ENCODE measurements around the gene GPHB5. TPM values are rescaled to one million over a fixed set of nuclear protein-coding genes. Genes with fewer than 3 reads are reported as not detected.

GPHB5 gene
- total RNA-seq, 1 experiment from 2014 or later = not detected

- no peaks in the 10 kb centered on the region for H3K23me2 ChIP-seq (ENCODE audit: insufficient read length, low read depth, low read length, poor library complexity, severe bottlenecking)
- no peak overlapping the region for H2BK15ac ChIP-seq (ENCODE audit: low read depth, low read length)
- no peaks in the 10 kb centered on the region for H3K4me1 ChIP-seq (ENCODE audit: insufficient read depth, low read length)
- no peaks in the 10 kb centered on the region for H3K79me2 ChIP-seq (ENCODE audit: insufficient read depth, low read length)
- no peak overlapping the region for H4K91ac ChIP-seq (ENCODE audit: insufficient read length, low read depth, low read length)
- no peak overlapping the region for H2AK5ac ChIP-seq (ENCODE audit: insufficient read length, low read length)
- no peak for DNase-seq
- Mint-ChIP-seq H3K36me3 (ENCODE audit: insufficient read depth in 1 of 3, low read depth in 3 of 3) (no peaks in the 10 kb centered on the region), H3K4me3 (no peak overlapping the region), H3K27ac (no peak overlapping the region), H3K4me1 (no peaks in the 10 kb centered on the region), H3K27me3 (ENCODE audit: low read depth) (no peaks in the 10 kb centered on the region), H3K9me3 (no peaks in the 10 kb centered on the region)
- no peak overlapping the region for H4K8ac ChIP-seq (replicated peaks; ENCODE audit: insufficient read length, low read depth, low read length)
- H2BK20ac ChIP-seq (ENCODE audit: low read depth, low read length, poor library complexity, severe bottlenecking) = no peak overlapping the region
- no peak overlapping the region for H3K18ac ChIP-seq (ENCODE audit: insufficient read length, low read depth, low read length)
- H2AFZ ChIP-seq (ENCODE audit: low read length) = no peak overlapping the region
- no peaks in the 10 kb centered on the region for H3K27me3 ChIP-seq (ENCODE audit: insufficient read depth, low read length)
- no CpG with 5 or more reads among the region's 3 CpGs for WGBS (ENCODE audit: extremely low coverage, insufficient read length, low lambda C conversion rate)
- H4K20me1 ChIP-seq (ENCODE audit: control insufficient read depth, insufficient read depth, insufficient read length) = no peaks in the 10 kb centered on the region
- H2BK5ac ChIP-seq (ENCODE audit: insufficient read length, low read length) = no peak overlapping the region
- H3K9me3 ChIP-seq (ENCODE audit: control insufficient read depth, low read depth, low read length) = no peaks in the 10 kb centered on the region
- H3K79me1 ChIP-seq (ENCODE audit: insufficient read depth, low read depth, low read length, poor library complexity, severe bottlenecking) = no peaks in the 10 kb centered on the region
- no peak overlapping the region for H3K23ac ChIP-seq (ENCODE audit: insufficient read length, low read depth, low read length)
- no peak overlapping the region for H2BK120ac ChIP-seq (ENCODE audit: low read depth, low read length, poor library complexity, severe bottlenecking)
- H3K56ac ChIP-seq (ENCODE audit: insufficient read length, low read depth, low read length) = no peak overlapping the region
- H3T11ph ChIP-seq (ENCODE audit: low read length) = no peak overlapping the region
- H3K27ac ChIP-seq (ENCODE audit: insufficient read length, low read depth, low read length) = no peak overlapping the region
- H3K9ac ChIP-seq (ENCODE audit: extremely low read depth, insufficient read length, low read length) = no peak overlapping the region
- no peak overlapping the region for H3K14ac ChIP-seq (ENCODE audit: insufficient read depth, low read length)
- no peak overlapping the region for H3K4me2 ChIP-seq (ENCODE audit: insufficient read depth, insufficient read length, low read length)
- no peak for TF ChIP-seq CTCF (conservative IDR thresholded peaks at IDR 0.05)
- H3K4ac ChIP-seq (ENCODE audit: low read depth, low read length) = no peak overlapping the region
- no peak overlapping the region for H4K5ac ChIP-seq (ENCODE audit: insufficient read length, low read depth, low read length)
- no peak overlapping the region for H2BK12ac ChIP-seq (ENCODE audit: insufficient read length, low read depth, low read length)
Measured at GRCh38 chr14:63275611-63276010, 43.1 kb downstream of the GPHB5 start.
